Liver (tissue), 9 donors: ENCODE results near the gene MSLN. TPM values are rescaled to one million over a fixed set of nuclear protein-coding genes. Genes with fewer than 3 reads are reported as not detected.

Experiments used
- DNase-seq: peaks from one replicate; pipeline ENCODE4 v3.0.0-alpha.2; 2017; ENCODE audit warnings: low spot score
- H3K27ac ChIP-seq, 2 donors: one replicate each; pipeline ENCODE4 v1.7.0; 2013; ENCODE audit warnings: inconsistent platforms in 2 of 2, low read length in 2 of 2, control low read depth in 1 of 2, low read depth in 1 of 2, mild to moderate bottlenecking in 1 of 2
- H3K27me3 ChIP-seq, 4 donors: one replicate each; pipeline versions ENCODE4 v1.6.1 to v1.7.0; 2013; ENCODE audit warnings: low read length in 3 of 4, inconsistent platforms in 1 of 4, mild to moderate bottlenecking in 1 of 4, moderate library complexity in 1 of 4; ENCODE audit not compliant: control insufficient read depth in 4 of 4, insufficient read depth in 4 of 4
- H3K36me3 ChIP-seq, 4 donors: one replicate each; pipeline versions ENCODE4 v1.6.1 to v1.7.0; 2013; ENCODE audit warnings: low read length in 3 of 4, mild to moderate bottlenecking in 3 of 4, low read depth in 1 of 4, moderate library complexity in 1 of 4; ENCODE audit not compliant: control insufficient read depth in 4 of 4, insufficient read depth in 3 of 4
- H3K4me1 ChIP-seq, 4 donors: one replicate each; pipeline versions ENCODE4 v1.6.1 to v1.7.0; 2013; ENCODE audit warnings: low read length in 3 of 4, mild to moderate bottlenecking in 3 of 4, moderate library complexity in 1 of 4; ENCODE audit not compliant: control insufficient read depth in 4 of 4, insufficient read depth in 4 of 4
- H3K4me3 ChIP-seq, 3 donors: one replicate each; pipeline versions ENCODE4 v1.6.1 to v1.7.0; 2013; ENCODE audit warnings: low read length in 3 of 3, control low read depth in 1 of 3, low read depth in 1 of 3, mild to moderate bottlenecking in 1 of 3
- H3K9ac ChIP-seq, 2 donors: one replicate each; pipeline ENCODE4 v1.7.0; 2013; ENCODE audit warnings: low read length in 2 of 2, mild to moderate bottlenecking in 2 of 2, moderate library complexity in 2 of 2, control low read depth in 1 of 2, low read depth in 1 of 2
- H3K9me3 ChIP-seq, 4 donors: one replicate each; pipeline versions ENCODE4 v1.6.1 to v1.7.0; 2013; ENCODE audit warnings: low read length in 3 of 4; ENCODE audit not compliant: control insufficient read depth in 4 of 4
- ATF3 ChIP-seq: IDR thresholded peaks from 2 replicates; pipeline ENCODE4 v1.6.1; 2016; ENCODE audit warnings: antibody characterized with exemption
- EGR1 ChIP-seq, 2 donors: IDR thresholded peaks; 2 replicates each; pipeline ENCODE4 v1.6.1; 2016 to 2018; ENCODE audit warnings: antibody characterized with exemption in 2 of 2, low read depth in 2 of 2
- FOXA1 ChIP-seq: IDR thresholded peaks from 2 replicates; pipeline ENCODE4 v1.6.1; 2016; ENCODE audit warnings: antibody characterized with exemption
- FOXA2 ChIP-seq: IDR thresholded peaks from 2 replicates; pipeline ENCODE4 v1.6.1; 2016; ENCODE audit warnings: antibody characterized with exemption
- GABPA ChIP-seq, 2 donors: IDR thresholded peaks in 1 of 2; conservative IDR thresholded peaks in 1 of 2; 2 replicates each; pipeline ENCODE4 v1.6.1; 2016; ENCODE audit warnings: antibody characterized with exemption in 2 of 2, mild to moderate bottlenecking in 1 of 2, moderate library complexity in 1 of 2
- HNF4A ChIP-seq, 2 donors: conservative IDR thresholded peaks; 2 replicates each; pipeline ENCODE4 v1.6.1; 2016; ENCODE audit warnings: antibody characterized with exemption in 2 of 2, mild to moderate bottlenecking in 2 of 2
- HNF4G ChIP-seq: IDR thresholded peaks from 2 replicates; pipeline ENCODE4 v1.6.1; 2016; ENCODE audit warnings: antibody characterized with exemption
- JUND ChIP-seq, 2 donors: IDR thresholded peaks; 2 replicates each; pipeline ENCODE4 v1.6.1; 2016; ENCODE audit warnings: antibody characterized with exemption in 2 of 2
- MAX ChIP-seq: IDR thresholded peaks from 2 replicates; pipeline ENCODE4 v1.6.1; 2016; ENCODE audit warnings: antibody characterized with exemption
- NR2F2 ChIP-seq: IDR thresholded peaks from 2 replicates; pipeline ENCODE4 v1.6.1; 2016; ENCODE audit warnings: antibody characterized with exemption
- RAD21 ChIP-seq, 2 donors: IDR thresholded peaks; 2 replicates each; pipeline ENCODE4 v1.6.1; 2016; ENCODE audit warnings: antibody characterized with exemption in 2 of 2, mild to moderate bottlenecking in 2 of 2
- REST ChIP-seq: IDR thresholded peaks from 2 replicates; pipeline ENCODE4 v1.6.1; 2016; ENCODE audit warnings: antibody characterized with exemption, mild to moderate bottlenecking
- RXRA ChIP-seq, 2 donors: IDR thresholded peaks; 2 replicates each; pipeline ENCODE4 v1.6.1; 2017 to 2018; ENCODE audit warnings: antibody characterized with exemption in 2 of 2, mild to moderate bottlenecking in 1 of 2
- SP1 ChIP-seq: IDR thresholded peaks from 2 replicates; pipeline ENCODE4 v1.6.1; 2018; ENCODE audit warnings: antibody characterized with exemption, mild to moderate bottlenecking
- TAF1 ChIP-seq: conservative IDR thresholded peaks from 2 replicates; pipeline ENCODE4 v1.6.1; 2016; ENCODE audit warnings: antibody characterized with exemption, mild to moderate bottlenecking
- YY1 ChIP-seq: IDR thresholded peaks from 2 replicates; pipeline ENCODE4 v1.6.1; 2016; ENCODE audit warnings: antibody characterized with exemption, mild to moderate bottlenecking
- ZBTB33 ChIP-seq: IDR thresholded peaks from 2 replicates; pipeline ENCODE4 v1.6.1; 2016; ENCODE audit warnings: antibody characterized with exemption
- WGBS: extraction: QIAGEN DNeasy Blood & Tissue Kit; methylation state at CpG from one replicate; pipeline ENCODE4 v1.1.7; 2013; 5-methylcytosine and 5-hydroxymethylcytosine counted together
- polyA plus RNA-seq, 2 donors: library from polyadenylated mRNA; stranded (reverse) in 1 of 2; unstranded in 1 of 2; fragments of 200-250 nt in 1 of 2; fragments of >200 nt in 1 of 2; fragmentation: Nextera tagmentation in 1 of 2; extraction: Ambion mirVana in 1 of 2; gene quantifications; one replicate each; pipeline versions ENCODE4 v1.2.1 to v1.2.3, GENCODE V29; 2013 to 2015
- total RNA-seq, 2 donors: library from RNA; depleted of rRNA; stranded (reverse); fragments of >200 nt; gene quantifications; one replicate each; pipeline ENCODE4 v1.2.3, GENCODE V29; 2014
- TF ChIP-seq, protein P1 (sequence below): fragments of 150-350 bp; IDR thresholded peaks from 2 replicates; pipeline ENCODE4 v1.5.1; 2017; ENCODE audit warnings: improper control_type of control experiment, low read depth, low read length; ENCODE audit not compliant: missing input control
- donor health status: healthy.
- donor health status: healthy.
- donor health status: healthy.
- donor health status: healthy.
- donor health status: healthy.

Gene MSLN
- total and polyA plus RNA-seq, 4 donors, result 0.03 to 0.65 (median 0.08) TPM; not detected in 1

DNA sequence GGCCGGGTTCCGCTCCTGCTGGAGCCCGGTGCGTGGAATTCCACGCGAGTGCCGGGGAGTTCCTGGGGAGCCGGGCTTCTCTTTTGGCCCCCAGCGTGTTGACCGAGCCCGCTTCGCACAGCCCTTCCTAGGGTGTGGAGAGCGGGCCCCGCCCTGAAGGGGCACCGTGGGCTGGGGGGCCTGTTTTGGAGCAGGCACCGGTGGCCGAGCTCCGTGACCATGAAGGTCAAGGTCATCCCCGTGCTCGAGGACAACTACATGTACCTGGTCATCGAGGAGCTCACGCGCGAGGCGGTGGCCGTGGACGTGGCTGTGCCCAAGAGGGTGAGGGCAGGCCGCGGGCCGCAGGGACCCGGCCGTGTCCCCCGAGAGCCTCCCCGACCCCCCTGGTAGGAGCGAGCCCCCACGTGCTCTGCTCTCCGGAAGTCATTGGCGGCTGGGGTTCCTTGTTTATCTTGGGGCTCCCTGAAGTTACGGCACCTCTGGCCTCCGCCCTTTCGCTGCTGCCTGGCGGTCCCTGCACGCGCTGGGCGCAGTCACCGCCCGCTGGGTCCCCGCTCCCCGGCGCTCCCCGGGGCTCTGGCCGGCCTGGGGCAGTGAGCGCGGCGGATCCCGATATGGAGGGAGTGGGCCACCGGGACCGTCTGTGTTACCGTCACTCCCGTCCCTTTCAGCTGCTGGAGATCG lies 33.1 kb upstream of the MSLN start (continued):
- TF ChIP-seq REST, result no peak
- TF ChIP-seq YY1, result no peak
- TF ChIP-seq RXRA (IDR thresholded peaks at IDR 0.05), result no peak
- TF ChIP-seq SP1, result no peak
- TF ChIP-seq HNF4G, result no peak
- TF ChIP-seq HNF4A (conservative IDR thresholded peaks at IDR 0.05), result no peak

GRCh38 chr16:728131-728889 lies 32.2 kb upstream of the MSLN start:
- Histone ChIP-seq H3K9me3 (no peaks in the 10 kb centered on the region), H3K36me3 (peaks cover 0 to 14% (median 2%) of the 10 kb centered on the region in 4 donors), H3K9ac (no peak overlapping the region), H3K4me3 (peak overlapping the region in 1 of 3 donors; percentile 43), H3K27ac (no peak overlapping the region), H3K4me1 (peaks cover 8 to 19% (median 14%) of the 10 kb centered on the region in 4 donors), H3K27me3 (peaks cover 0 to 2% (median 0%) of the 10 kb centered on the region in 4 donors)
- no peak for TF ChIP-seq EGR1 (IDR thresholded peaks at IDR 0.05; ENCODE audit: low read depth in 2 of 2)
- no peak for TF ChIP-seq ATF3
- TF ChIP-seq, protein P1, sequence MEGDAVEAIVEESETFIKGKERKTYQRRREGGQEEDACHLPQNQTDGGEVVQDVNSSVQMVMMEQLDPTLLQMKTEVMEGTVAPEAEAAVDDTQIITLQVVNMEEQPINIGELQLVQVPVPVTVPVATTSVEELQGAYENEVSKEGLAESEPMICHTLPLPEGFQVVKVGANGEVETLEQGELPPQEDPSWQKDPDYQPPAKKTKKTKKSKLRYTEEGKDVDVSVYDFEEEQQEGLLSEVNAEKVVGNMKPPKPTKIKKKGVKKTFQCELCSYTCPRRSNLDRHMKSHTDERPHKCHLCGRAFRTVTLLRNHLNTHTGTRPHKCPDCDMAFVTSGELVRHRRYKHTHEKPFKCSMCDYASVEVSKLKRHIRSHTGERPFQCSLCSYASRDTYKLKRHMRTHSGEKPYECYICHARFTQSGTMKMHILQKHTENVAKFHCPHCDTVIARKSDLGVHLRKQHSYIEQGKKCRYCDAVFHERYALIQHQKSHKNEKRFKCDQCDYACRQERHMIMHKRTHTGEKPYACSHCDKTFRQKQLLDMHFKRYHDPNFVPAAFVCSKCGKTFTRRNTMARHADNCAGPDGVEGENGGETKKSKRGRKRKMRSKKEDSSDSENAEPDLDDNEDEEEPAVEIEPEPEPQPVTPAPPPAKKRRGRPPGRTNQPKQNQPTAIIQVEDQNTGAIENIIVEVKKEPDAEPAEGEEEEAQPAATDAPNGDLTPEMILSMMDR, result no peak
- no peak for TF ChIP-seq RXRA (IDR thresholded peaks at IDR 0.05)
- TF ChIP-seq RAD21 (IDR thresholded peaks at IDR 0.05), result no peak
- no peak for TF ChIP-seq REST
- no peak for TF ChIP-seq NR2F2
- TF ChIP-seq GABPA (IDR thresholded peaks at IDR 0.05 in 1 of 2, conservative IDR thresholded peaks at IDR 0.05 in 1 of 2), result no peak
- no peak for TF ChIP-seq FOXA2
- no peak for TF ChIP-seq ZBTB33
- TF ChIP-seq TAF1, result no peak
- no peak for TF ChIP-seq HNF4A (conservative IDR thresholded peaks at IDR 0.05)
- TF ChIP-seq FOXA1, result no peak
- no peak for TF ChIP-seq MAX
- no peak for TF ChIP-seq JUND (IDR thresholded peaks at IDR 0.05)
- TF ChIP-seq HNF4G, result no peak
- no peak for TF ChIP-seq SP1
- no peak for TF ChIP-seq YY1
- peak; percentile 69 for DNase-seq
- 2% methylated on average over 80 of the region's 80 CpGs for WGBS
